IPS DF 19.7 (cell line): ENCODE results near the gene MAPKAP1.

Source experiments
- DNase-seq: peaks from one replicate; pipeline ENCODE4 v3.0.0-alpha.2; 2013; ENCODE audit warnings: low read depth, low spot score

MAPKAP1 gene

DNA sequence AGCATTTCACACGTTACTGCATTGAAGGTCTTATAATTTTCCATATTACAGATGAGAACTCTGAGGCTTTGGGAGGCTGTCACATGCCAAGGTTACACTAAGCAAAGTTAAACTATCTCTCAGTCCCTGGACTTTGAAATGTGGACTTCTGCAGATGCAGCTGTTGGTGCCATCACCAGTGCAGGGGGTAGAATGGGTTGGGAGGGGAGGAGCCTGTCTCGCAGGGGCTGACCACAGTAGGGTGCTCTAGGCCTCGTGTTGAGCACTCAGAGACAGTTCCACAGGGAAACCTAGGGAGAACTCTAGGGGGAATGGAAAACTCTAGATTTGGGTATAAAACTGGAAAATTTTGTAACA is 220.9 kb downstream of the MAPKAP1 start:
- DNase-seq: no peak

DNA sequence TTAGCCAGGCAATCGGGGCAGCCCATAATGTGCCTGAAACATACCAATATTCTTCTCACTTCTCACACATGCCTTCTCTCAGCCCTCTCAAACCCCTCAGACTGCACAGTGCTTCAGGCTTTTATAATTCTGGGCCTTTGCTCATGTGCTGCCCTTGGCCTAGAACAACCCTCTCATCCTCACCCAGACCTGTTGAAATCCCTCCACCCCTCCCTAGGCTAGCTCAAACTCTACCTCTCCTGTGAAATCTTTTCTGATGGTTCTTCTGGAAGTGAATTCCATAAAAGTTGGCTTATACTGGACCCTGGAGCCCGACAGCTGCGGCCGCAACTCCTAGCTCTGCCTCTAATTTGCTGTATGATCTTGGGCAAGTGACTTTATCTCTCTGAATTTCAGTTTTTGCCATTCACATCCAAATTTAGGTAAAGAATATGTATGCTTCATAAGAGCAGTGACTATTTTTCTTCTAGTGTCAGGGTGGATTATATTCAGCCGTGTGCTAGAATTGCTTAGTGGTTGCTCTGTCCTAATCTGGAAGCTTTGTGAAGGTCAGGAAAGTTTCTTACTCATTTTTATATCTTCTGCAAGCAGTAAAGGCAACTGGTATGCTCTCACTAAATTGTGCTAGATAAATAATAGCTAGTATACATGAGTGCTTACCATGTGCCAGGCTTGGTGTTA is 221.4 kb downstream of the MAPKAP1 start:
- no peak for DNase-seq

DNA sequence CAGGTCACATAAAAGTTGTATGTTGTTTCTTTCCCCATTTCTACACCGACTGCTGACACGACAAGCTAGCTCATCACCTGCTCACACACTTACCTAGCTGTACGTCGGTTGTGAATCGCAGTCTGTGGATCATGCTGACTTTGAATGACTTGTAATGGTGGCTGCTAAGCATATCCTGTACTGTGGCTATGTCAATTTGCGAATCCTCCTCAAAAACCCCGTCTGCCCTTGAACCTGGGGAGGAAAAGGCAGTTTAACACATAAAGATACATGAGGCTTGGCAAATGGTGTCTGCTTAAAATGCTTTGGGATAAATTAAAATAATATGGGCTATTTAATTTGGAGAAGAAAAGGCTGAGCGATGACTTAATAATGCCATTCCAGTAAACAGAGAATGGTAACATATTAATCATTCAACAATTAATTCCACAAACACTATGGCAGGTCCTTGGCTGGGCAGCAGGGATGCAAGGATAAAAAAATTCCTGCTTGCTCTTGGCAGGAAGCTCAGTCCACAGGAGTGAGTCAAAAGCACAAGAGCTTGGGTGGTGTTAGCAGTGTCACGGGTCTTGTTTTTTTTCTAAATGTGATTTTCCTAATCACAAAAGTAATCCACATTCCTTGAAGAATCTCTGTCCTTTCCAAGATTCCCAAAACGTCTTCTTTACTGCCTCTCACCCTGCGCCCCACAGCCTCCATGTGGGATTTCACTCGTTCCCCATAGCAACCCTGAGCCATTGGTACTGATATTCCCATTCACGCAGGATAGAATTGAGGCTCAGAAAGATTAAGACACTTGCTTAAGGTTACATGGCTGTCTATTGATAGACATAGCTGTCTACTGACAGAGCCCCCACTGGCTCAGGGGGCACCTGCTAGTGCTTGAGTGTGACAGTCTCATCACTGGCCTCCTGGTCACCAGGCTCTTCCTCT is 222.4 kb downstream of the MAPKAP1 start:
- DNase-seq: no peak

DNA sequence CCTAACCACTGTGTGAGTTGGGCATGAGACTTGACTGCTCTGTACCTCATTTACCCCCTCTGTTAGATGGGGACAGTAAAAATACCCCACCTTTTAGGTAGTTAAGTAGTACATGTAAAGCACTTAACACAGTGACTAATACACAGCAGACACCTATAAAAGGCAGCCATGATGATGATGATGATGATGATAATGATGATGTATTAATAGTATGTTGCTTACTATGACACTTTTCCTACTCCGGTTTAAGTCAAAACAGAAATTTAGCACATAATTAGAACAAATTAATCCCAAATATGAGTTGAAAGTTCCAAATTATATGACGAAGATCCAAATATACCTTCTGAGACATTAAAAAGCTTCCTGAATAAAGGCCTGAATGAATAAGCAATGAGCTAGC is 223.3 kb downstream of the MAPKAP1 start:
- no peak for DNase-seq

DNA sequence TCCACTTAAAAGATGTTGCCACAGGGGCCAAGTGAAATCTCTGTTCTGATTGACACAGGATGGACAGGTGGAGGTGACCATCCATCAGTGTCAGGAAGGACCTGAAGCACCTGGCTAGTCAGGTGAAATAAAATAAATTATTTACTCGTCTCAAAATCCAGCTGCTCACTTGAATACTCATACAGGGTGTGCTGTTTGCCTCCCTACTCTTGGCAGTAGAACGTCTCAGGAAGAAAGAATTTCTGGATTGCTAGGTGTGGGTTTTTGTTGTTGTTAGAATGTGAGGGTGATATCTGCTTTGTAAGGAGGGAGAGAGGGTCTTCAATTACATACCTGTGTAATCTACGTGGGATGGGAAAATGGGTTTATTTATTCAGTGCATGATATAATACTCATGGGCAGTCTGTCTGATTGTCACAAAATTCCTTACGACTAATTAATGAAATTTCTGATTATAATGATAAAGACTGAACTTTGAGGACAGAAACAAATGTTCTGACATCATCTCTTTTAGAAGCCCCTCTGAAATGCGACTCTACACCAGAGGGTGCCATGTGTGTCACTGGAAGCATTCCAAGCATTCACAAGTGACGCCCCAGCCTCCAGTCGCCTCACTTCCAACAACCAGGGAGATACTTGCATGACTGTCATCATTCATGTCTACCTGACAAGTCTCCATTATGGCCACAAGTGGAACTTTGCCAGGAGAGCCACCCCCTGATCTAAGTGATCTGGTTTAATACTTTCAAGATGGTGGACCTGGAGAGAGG is 227.0 kb downstream of the MAPKAP1 start:
- DNase-seq: no peak

DNA sequence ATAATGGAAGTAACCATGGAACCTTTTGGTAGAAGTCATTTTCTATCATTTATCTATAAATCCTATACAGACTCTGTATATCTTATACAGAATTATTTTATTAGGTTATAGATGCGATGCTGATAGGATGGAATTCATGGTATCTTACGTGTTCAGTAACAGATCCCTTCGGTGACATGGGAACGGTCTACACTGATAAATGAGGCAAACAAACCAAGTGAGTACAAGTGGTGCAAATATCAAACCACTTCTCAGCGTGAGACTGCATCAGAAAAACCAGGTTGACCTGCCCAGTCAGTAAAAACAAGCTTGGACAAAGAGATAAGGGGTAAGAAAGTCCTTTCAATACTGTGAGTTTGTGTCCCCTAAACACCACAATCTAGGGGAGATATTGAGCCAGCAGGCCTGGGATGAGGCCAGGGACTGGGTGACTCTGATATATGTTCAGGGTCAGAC is 229.9 kb downstream of the MAPKAP1 start:
- no peak for DNase-seq

DNA sequence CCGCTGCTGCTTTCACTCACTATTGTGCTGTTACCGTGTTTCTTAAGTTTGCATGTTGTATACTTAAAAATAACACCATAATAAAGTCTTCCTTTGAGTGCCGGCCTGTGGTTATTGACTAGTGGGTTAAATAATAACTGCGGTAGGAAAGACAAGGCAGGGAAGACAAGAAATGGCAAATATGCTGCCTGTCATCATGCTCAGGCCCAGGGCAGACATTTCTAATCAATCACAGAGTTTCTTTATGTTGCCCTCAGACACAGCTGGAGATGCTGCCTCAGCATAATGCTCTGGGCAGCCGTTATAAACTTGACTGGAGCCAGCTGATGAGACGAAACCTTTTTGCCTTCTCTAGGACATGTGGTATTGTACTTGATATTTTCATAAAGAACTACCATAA is 230.4 kb downstream of the MAPKAP1 start:
- DNase-seq: no peak

DNA sequence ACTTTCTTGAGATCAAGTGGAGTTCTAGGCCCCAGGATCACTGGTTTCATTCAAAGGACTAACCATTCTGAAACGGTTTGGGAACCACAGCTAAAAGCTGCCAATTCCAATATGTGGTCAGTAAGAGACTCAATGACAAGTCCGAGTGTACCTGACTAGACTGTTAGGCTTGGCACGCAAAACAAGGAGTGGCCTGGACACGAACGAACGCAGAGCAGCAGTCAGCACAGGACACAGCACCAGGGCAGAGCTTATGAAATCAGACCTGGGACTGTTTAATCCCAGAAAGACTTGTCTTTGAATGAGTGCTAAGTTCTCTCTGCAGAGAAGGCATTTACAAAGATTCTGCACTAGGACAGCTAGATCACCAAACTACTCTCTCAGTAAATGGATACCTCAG is 231.6 kb downstream of the MAPKAP1 start:
- no peak for DNase-seq

DNA sequence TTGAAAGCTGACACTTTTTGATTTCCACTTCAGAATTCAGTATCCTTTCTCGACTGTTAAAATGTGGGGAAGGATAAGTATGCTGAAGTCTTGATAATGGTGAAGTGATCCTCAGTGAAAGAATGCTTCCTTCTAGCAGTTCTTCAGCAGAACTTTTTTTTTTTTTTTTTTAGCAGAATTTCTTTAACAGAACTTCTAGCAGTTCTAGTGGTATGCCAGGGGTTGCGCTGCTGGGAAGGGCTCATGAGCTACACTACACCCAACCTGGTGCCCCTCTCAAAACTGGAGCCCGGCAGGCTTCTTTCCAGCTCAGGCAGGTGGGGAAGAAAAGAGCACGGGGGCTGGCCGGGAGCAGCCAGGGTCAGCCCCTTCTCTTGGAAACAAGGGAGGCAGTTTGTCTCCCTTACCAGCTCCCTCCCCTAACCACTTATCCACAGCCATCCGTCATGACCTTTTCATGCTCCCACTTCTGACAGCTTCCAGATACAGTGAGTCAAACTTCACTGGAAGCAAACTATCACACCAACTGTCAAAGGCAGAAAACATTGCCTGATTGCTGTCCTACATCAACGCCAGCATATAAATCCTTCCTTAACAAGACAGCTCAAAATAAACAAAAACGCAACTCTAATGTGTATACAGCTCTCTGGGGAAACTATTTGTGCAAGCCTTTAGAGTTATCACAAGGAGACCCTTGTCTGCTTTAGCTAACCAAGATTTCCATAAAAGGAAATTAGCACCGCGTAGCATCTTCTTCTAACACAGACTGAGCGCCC is 233.9 kb downstream of the MAPKAP1 start:
- DNase-seq: no peak

DNA sequence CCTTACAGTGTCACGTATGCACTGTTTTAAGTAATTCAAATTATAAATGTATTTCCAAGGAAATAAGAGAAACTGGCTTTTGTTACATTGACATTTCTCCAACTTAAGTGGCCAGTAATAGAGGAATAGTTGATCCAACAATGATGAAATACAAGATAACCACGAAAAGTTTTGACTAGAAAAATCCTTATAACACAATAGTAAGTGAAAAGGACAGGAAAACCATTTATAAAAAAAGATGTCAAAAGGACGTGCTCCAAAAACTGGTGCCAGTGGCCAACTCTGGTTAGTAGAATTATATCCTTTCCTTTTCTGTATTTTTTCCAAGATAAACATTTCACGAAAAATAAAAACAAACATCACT is 234.5 kb downstream of the MAPKAP1 start:
- no peak for DNase-seq

DNA sequence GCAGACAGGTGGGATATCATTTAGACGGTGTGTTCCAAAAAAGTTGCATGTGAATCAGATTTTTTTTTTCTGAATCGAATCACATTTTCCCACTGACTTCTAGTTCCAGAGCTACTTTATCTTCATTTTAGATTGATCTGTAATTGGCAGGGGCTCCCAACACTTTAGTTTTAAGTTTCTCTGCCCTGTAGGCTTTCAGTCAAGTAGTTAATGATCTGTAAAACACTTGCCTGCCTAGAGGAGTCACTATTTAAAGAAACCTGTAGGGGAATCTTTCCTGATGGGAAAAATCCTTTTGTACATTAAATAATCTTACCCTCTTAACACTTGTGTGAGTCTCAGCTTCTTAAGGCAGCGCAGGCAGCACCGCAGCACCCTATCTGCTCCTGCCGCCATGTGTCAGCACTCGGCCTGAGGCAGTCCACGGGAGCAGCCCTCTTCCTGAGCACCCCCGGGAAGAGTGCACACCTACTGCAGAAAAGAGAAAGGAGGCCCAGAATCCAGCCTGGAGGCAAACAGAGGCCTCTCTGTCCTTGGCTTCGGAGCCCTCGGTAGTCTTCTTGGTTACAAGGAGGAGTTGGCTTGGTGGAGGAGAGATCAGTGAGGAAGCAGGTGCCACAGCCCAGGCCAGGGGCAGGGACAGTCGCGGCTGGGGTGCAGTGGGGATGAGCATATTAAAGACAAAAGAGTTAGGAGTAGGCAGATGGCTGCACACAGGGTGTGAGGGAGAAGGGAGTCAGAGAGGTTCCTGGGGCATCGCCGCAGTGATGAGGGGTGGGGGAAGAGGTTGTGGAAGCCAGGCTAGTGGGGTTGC is 236.0 kb downstream of the MAPKAP1 start:
- DNase-seq: no peak

DNA sequence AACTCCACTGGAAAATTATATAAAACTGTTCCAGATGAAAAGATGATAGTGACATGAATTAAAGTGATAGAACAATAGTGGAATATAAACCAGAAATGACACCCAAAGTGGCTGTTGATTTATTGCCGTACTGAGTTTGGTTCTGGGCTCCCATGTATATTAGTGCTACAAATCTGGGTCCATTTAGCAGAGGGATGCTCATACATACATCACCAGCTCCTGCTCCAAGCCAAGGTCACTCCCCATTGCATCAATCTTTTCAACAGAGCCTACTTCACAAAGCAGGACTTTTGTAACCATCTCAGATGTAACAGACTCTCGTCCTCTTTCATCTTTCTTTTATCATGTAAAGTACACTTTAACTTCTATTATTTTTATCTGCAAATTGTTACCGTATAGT is 236.8 kb downstream of the MAPKAP1 start:
- DNase-seq: no peak

DNA sequence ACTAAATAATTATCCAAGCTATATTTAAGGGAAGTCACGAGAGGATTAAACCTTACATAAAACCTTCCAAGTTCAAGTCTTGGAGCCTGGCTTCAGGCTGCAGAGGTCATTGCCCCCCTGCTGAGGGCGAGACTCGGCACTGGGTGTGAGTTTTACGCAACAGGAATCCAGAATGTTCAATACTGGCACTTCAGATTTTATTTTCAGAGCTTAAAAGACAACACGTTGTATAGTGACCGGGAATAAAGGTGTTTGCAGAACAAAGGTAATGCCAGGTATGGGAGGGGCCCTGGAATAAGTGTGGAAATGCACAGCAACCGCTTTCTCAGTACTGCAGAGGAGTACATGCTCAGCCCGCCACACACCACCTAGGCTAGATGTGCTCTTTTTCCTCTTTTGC is 238.4 kb downstream of the MAPKAP1 start:
- no peak for DNase-seq

DNA sequence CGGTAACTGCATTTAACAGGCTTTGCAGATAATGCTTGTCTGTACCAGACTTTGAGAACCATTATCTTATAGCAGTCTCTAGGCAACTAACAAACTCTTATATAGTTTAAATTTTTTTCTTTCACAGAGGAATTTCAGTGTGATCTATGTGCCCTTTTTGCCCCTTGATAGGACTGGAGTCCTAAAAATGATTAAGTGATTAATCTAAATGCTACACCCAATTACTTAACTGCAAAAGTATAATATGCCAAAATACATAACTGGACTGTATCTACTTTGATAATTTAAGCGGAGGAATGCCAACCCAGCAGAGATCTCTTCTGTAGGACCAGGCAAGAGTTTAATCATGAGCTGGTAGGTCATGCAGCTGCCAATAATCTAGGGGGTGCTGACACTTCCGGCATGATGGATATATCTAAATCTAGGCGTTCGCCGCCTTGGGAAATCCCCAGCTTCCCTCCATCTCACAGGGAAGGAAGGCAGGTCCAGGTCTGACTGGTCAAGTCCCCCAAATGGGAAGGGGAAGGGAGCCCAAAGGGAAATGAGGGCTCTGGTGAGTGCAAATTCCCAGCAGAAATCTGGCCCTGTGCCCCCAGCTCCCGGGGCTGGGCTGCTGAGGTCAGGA is 239.8 kb downstream of the MAPKAP1 start:
- no peak for DNase-seq

DNA sequence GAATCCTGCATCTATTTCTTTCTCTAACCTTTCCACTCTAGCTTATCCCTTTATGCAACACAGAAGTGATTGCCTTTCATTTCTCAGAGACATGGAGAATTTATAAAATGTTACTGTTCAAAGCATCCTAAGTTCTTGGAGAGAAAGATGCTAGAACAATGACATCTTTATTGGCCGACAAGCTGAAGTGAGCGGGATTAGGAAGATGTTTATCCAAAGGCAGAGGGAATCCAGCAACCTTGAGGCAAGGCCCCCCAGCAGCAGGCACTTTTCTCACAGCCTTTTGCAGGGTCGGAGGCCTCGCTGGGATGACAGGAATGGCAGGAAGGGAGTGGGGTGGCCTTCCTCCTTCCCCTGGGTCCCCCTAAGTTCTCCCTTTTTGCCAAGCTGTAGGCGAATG is 240.6 kb downstream of the MAPKAP1 start:
- no peak for DNase-seq

DNA sequence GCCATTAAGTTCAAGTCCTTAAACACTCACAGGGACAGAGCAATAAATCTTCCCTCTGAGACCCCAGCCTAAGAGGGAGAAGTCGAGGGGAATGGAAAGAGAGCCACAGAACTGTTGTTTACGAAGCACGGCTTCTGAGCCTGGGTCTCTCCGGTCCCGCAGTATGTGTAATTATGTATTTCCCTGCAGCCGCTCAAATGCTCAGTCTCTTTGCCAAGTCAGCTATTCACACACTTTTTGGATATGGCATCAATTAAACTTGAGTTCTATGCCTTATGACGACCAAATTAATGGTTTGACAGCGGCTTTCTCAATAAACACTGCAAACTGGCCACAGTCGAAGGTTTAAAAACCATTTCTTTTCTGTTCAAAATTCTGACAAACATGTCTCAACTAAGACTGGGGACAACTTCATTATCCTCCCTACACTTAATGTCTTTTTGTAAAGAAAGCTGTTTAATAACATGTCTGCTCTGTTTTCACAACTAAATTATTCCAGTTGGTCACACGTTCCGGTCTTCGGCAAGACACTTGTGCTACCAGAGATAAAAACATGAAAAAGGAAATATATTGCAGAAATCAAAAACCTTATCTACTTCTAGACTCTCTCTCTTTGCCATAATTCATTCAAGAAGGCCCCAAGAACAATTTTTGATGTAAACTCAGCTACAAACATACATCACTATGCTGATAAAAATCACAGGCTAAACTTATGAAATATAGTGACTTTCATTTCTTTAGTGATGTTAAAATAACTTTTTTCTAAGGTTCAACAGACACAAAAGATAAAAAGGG is 242.2 kb downstream of the MAPKAP1 start:
- DNase-seq: no peak

DNA sequence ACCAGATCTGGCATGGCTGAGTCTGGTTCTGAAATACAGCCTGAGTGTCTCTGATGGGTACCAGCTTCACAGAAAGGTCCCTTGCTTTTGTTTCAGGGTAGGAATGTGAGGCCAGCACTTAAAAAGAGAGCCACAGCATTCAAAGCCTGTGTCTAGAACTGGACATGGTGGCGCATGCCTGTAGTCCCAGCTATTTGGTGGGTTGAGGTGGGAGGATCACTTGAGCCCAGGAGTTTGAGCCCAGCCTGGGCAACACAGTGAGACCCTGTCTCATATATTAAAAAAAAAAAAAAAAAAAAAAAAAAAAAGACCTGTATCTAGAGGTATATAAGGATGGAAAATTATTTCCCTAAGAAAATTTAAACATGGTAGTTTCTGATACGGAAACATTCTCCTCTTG is 243.1 kb downstream of the MAPKAP1 start:
- no peak for DNase-seq

DNA sequence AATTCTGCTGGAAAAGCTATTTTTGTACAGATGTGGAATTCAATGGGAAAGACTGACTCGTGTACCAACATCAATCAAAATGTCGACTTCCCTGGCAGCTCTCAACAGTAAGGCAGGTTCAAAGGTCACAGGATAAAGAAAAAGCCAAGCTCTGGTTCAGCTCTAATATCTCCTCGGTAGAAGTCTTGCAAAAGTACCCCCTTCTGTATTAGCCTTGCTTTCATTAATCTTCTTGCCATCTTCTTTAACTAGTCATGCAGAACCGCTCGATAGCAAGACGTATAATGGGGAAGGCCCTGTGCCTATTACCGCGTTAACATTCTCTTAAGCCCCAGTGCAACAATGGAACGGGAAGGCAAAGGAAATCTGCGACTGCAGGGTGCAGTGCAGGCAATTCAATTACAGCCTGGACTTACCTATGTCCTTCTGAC is 244.1 kb downstream of the MAPKAP1 start:
- DNase-seq: no peak

DNA sequence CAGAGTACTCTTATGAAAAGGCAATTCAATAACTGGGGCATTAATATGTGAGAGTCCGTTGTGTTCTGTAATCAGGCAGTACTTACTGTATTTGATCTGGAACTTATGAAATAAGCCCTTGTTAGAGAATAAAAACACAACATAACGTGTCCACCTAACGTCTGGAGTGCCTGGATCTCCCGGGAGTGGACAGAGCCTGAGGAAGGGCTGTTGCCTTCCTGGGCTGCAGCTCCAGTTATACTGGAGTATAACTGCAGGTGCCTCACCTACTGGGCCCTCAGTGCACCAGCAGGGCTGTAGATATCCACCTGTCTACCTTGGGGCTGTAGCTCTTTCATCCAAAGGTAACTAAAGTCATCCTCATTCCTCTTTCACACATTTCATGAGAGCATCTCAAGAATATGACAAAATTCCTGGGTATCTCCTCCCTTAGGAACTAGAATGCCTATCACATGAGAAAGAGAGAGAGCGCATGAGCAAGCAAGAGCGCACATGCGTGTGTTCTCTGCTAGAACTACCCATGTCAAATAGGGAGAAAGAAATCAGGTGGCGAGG is 245.3 kb downstream of the MAPKAP1 start:
- no peak for DNase-seq
